ENCODE results near the gene NCAM1.
A peak's percentile ranks its signal among the peaks of the same experiment; 100 is the strongest.

NCAM1 gene

DNA sequence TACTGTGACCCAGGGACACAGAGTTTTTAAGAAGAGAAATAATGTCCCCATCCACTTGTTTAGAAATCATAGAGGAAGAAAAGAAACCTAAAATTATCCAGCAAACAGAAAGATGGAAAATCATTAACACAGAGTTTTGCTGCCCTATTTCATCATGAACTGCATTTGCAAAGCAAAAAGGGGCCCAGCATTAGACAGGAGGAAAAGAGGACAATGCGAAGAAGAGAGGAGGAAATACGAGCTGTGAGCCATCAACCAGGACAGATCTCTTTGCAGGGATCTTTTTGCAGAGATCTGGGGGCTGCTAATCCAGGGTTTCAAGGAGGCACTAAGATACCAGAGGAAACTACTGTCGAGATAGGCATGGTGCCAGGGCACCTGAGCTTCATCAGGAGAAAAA is 14.4 kb upstream of the NCAM1 start:
- Histone ChIP-seq H3K36me3 (ENCODE audit: insufficient read depth, low read length) (no peaks in the 10 kb centered on the region), H3K27ac (ENCODE audit: low read depth, low read length) (no peak overlapping the region), H3K27me3 (ENCODE audit: control insufficient read depth in 1 of 2, insufficient read depth in 2 of 2, low read length in 2 of 2) (no peaks in the 10 kb centered on the region), H3K9ac (ENCODE audit: low read length) (no peak overlapping the region), H3K9me3 (ENCODE audit: low read length) (no peaks in the 10 kb centered on the region), H3K4me3 (ENCODE audit: low read depth in 1 of 2, low read length in 2 of 2) (no peak overlapping the region), H3K4me1 (ENCODE audit: insufficient read depth, low read length) (peaks cover 29% of the 10 kb centered on the region)

DNA sequence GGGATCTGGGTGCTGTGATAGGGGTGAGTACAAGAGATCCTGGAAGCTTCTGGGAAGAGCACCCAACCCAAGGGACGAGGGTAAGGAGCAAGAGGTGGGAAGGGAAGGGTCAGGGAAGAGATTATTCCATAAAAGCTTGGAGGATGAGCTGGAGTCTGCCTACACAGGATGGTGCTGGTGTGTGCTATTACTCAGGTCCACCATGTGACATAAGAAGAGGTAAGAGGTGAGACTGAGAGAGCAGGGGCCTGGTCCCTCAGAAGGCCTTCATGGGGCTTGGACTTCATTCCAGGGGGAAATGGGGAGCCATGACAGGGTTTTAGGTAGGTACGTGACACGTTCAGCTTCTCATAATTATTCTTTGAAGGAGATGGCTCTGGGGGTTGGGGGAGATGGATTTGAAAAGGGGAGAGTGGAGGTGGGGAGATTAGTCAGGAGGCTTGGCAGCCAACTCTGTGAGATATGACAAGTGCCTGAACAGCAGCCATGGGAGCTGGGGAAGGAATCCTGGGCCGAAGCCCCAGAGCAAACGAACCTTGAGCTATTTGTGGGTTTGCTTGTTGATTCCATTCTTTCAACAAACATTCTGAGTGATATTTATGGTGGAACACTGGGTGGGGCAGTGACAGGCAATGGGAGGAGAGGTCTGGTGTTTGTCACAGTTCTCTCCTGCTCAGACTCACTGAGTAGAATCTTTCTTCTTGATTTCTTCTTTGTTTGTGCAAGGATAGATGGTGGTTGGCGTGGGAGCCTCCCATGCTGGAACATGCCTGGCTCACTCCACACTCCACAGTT is 11.2 kb upstream of the NCAM1 start:
- Histone ChIP-seq H3K4me1 (ENCODE audit: insufficient read depth, low read length) (peaks cover 15% of the 10 kb centered on the region), H3K4me3 (ENCODE audit: low read depth in 1 of 2, low read length in 2 of 2) (no peak overlapping the region), H3K9me3 (ENCODE audit: low read length) (no peaks in the 10 kb centered on the region), H3K27me3 (ENCODE audit: control insufficient read depth in 1 of 2, insufficient read depth in 2 of 2, low read length in 2 of 2) (no peaks in the 10 kb centered on the region), H3K36me3 (ENCODE audit: insufficient read depth, low read length) (no peaks in the 10 kb centered on the region), H3K27ac (ENCODE audit: low read depth, low read length) (no peak overlapping the region), H3K9ac (ENCODE audit: low read length) (no peak overlapping the region)

DNA sequence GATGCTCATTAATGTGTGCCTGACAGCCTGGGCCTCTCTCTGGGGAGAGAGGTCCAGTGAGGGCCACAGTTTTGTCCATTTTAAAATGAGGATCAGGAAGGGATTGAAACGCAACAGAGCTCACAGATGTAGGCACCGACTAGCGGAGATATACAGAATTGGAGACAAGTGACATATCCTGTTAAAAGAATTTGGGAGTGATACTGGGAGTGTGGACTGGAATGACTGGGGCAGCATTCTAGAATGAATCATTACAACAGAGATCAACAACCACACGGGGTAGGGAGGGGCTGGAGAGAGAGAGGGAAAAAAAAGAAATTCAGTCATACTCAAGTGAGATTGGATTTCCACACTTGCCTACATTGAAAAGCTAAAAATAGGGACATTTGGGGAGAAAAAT is 2.5 kb upstream of the NCAM1 start:
- Histone ChIP-seq H3K9me3 (ENCODE audit: low read length) (no peaks in the 10 kb centered on the region), H3K4me1 (ENCODE audit: insufficient read depth, low read length) (no peaks in the 10 kb centered on the region), H3K4me3 (ENCODE audit: low read depth in 1 of 2, low read length in 2 of 2) (no peak overlapping the region), H3K36me3 (ENCODE audit: insufficient read depth, low read length) (no peaks in the 10 kb centered on the region), H3K27me3 (ENCODE audit: control insufficient read depth in 1 of 2, insufficient read depth in 2 of 2, low read length in 2 of 2) (peaks cover 0 to 16% of the 10 kb centered on the region in 2 donors), H3K27ac (ENCODE audit: low read depth, low read length) (no peak overlapping the region), H3K9ac (ENCODE audit: low read length) (no peak overlapping the region)

- Histone ChIP-seq H3K9me3 (ENCODE audit: low read length) (no peaks in the 10 kb centered on the region), H3K27ac (ENCODE audit: low read depth, low read length) (peak overlapping the region; percentile 58), H3K4me3 (ENCODE audit: low read depth in 1 of 2, low read length in 2 of 2) (peak overlapping the region; percentile 73 to 82), H3K27me3 (ENCODE audit: control insufficient read depth in 1 of 2, insufficient read depth in 2 of 2, low read length in 2 of 2) (peaks cover 0 to 16% of the 10 kb centered on the region in 2 donors), H3K4me1 (ENCODE audit: insufficient read depth, low read length) (peaks cover 5% of the 10 kb centered on the region), H3K36me3 (ENCODE audit: insufficient read depth, low read length) (no peaks in the 10 kb centered on the region), H3K9ac (ENCODE audit: low read length) (no peak overlapping the region)
Measured at GRCh38 chr11:112961751-112962578, 745 bp downstream of the NCAM1 start.

- Histone ChIP-seq H3K9me3 (ENCODE audit: low read length) (no peaks in the 10 kb centered on the region), H3K27ac (ENCODE audit: low read depth, low read length) (peak overlapping the region; percentile 58), H3K27me3 (ENCODE audit: control insufficient read depth in 1 of 2, insufficient read depth in 2 of 2, low read length in 2 of 2) (peaks cover 0 to 16% of the 10 kb centered on the region in 2 donors), H3K9ac (ENCODE audit: low read length) (no peak overlapping the region), H3K4me1 (ENCODE audit: insufficient read depth, low read length) (peaks cover 5% of the 10 kb centered on the region), H3K36me3 (ENCODE audit: insufficient read depth, low read length) (no peaks in the 10 kb centered on the region), H3K4me3 (ENCODE audit: low read depth in 1 of 2, low read length in 2 of 2) (peak overlapping the region; percentile 73 to 82)
Measured at GRCh38 chr11:112962579-112963367, 1.6 kb downstream of the NCAM1 start.

GRCh38 chr11:112963368-112963955 is 2.2 kb downstream of the NCAM1 start:
- H3K27ac ChIP-seq (ENCODE audit: low read depth, low read length): peak overlapping the region; percentile 48
- H3K9ac ChIP-seq (ENCODE audit: low read length): no peak overlapping the region
- no peaks in the 10 kb centered on the region for H3K36me3 ChIP-seq (ENCODE audit: insufficient read depth, low read length)
- H3K27me3 ChIP-seq (ENCODE audit: control insufficient read depth in 1 of 2, insufficient read depth in 2 of 2, low read length in 2 of 2): peaks cover 0 to 16% of the 10 kb centered on the region in 2 donors
- no peaks in the 10 kb centered on the region for H3K9me3 ChIP-seq (ENCODE audit: low read length)
- H3K4me1 ChIP-seq (ENCODE audit: insufficient read depth, low read length): peaks cover 5% of the 10 kb centered on the region
- peak overlapping the region; percentile 73 to 82 for H3K4me3 ChIP-seq (ENCODE audit: low read depth in 1 of 2, low read length in 2 of 2)

GRCh38 chr11:112965656-112966055 is 4.4 kb downstream of the NCAM1 start:
- Histone ChIP-seq H3K27me3 (ENCODE audit: control insufficient read depth in 1 of 2, insufficient read depth in 2 of 2, low read length in 2 of 2) (peaks cover 0 to 16% of the 10 kb centered on the region in 2 donors), H3K36me3 (ENCODE audit: insufficient read depth, low read length) (no peaks in the 10 kb centered on the region), H3K4me3 (ENCODE audit: low read depth in 1 of 2, low read length in 2 of 2) (no peak overlapping the region), H3K4me1 (ENCODE audit: insufficient read depth, low read length) (peaks cover 5% of the 10 kb centered on the region), H3K9me3 (ENCODE audit: low read length) (no peaks in the 10 kb centered on the region), H3K27ac (ENCODE audit: low read depth, low read length) (no peak overlapping the region), H3K9ac (ENCODE audit: low read length) (no peak overlapping the region)

GRCh38 chr11:112966561-112966960 is 5.3 kb downstream of the NCAM1 start:
- Histone ChIP-seq H3K27me3 (ENCODE audit: control insufficient read depth in 1 of 2, insufficient read depth in 2 of 2, low read length in 2 of 2) (peaks cover 0 to 16% of the 10 kb centered on the region in 2 donors), H3K4me3 (ENCODE audit: low read depth in 1 of 2, low read length in 2 of 2) (no peak overlapping the region), H3K4me1 (ENCODE audit: insufficient read depth, low read length) (peaks cover 5% of the 10 kb centered on the region), H3K9ac (ENCODE audit: low read length) (no peak overlapping the region), H3K27ac (ENCODE audit: low read depth, low read length) (no peak overlapping the region), H3K36me3 (ENCODE audit: insufficient read depth, low read length) (no peaks in the 10 kb centered on the region), H3K9me3 (ENCODE audit: low read length) (no peaks in the 10 kb centered on the region)

- Histone ChIP-seq H3K9ac (ENCODE audit: low read length) (no peak overlapping the region), H3K27me3 (ENCODE audit: control insufficient read depth in 1 of 2, insufficient read depth in 2 of 2, low read length in 2 of 2) (peaks cover 0 to 11% of the 10 kb centered on the region in 2 donors), H3K27ac (ENCODE audit: low read depth, low read length) (no peak overlapping the region)
Measured at GRCh38 chr11:112967082-112967481, 5.9 kb downstream of the NCAM1 start.

DNA sequence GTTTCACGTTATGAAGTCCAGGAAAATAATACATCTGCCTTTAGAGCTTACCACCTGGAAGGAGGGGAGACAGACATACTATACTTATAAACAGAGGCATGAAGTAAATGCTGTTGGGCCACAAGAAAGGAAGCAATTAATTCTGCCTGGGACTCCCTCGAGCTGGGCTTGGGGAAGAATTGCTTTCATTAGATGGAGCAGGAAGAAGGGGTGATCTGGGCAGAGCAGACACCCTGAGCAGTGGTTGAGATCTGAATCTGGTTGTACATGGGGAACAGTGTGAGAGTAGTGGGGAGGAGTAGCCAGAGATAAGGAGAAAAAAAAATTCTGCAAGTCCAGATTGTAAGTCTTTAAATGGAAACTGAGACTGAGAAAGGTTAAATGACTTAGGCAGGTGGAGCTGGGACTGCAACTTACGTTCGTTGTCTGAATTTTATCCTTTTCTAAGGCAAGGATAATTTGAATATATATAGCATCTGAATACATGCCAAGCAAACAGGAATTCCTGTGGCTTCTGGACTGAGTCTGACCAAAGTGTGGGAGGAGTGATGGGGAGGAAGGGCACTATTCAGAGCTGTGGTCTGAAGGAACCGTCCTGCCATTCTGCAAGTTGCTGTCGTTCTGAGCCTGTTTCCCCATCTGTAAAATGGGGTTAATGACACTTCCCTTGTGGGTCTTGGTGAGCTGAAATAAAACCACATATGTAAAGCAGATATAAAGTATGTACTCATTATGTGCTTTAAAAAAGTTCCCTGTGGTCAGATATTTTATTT is 7.9 kb downstream of the NCAM1 start:
- Histone ChIP-seq H3K4me1 (ENCODE audit: insufficient read depth, low read length) (peaks cover 5% of the 10 kb centered on the region), H3K36me3 (ENCODE audit: insufficient read depth, low read length) (no peaks in the 10 kb centered on the region), H3K27ac (ENCODE audit: low read depth, low read length) (no peak overlapping the region), H3K4me3 (ENCODE audit: low read depth in 1 of 2, low read length in 2 of 2) (no peak overlapping the region), H3K27me3 (ENCODE audit: control insufficient read depth in 1 of 2, insufficient read depth in 2 of 2, low read length in 2 of 2) (no peaks in the 10 kb centered on the region), H3K9ac (ENCODE audit: low read length) (no peak overlapping the region), H3K9me3 (ENCODE audit: low read length) (no peaks in the 10 kb centered on the region)

More at GRCh38 chr11:112967082-112967481, 5.9 kb downstream of the NCAM1 start:
- Histone ChIP-seq H3K4me1 (ENCODE audit: insufficient read depth, low read length) (peaks cover 5% of the 10 kb centered on the region), H3K9me3 (ENCODE audit: low read length) (no peaks in the 10 kb centered on the region), H3K36me3 (ENCODE audit: insufficient read depth, low read length) (no peaks in the 10 kb centered on the region), H3K4me3 (ENCODE audit: low read depth in 1 of 2, low read length in 2 of 2) (no peak overlapping the region)

All from muscle layer of colon (tissue), 2 donors.